Stimulated activated CD4-positive, alpha-beta T cell treated with anti-CD3 and anti-CD28 coated beads, Interleukin-2, amount 100 ng/mL, for 24 hours (primary cell): ENCODE data around the gene CADM1.

Experiments used
- DNase-seq, 2 donors: peaks; one replicate each; pipeline ENCODE4 v3.0.0-alpha.2; 2020

CADM1 gene

GRCh38 chr11:115515647-115516395, 11.6 kb upstream of the CADM1 start:
- no peak for DNase-seq

- no peak for DNase-seq
These were observed 2.9 kb upstream of the CADM1 start for GRCh38 chr11:115506954-115507675.

GRCh38 chr11:115505175-115505574, 960 bp upstream of the CADM1 start:
- DNase-seq, result no peak

- no peak for DNase-seq
These were observed 334 bp downstream of the CADM1 start for GRCh38 chr11:115503886-115504275.

GRCh38 chr11:115503083-115503885, 931 bp downstream of the CADM1 start:
- DNase-seq, result peak in 1 of 2 donors; percentile 33

- DNase-seq, result no peak
These were observed 1.6 kb downstream of the CADM1 start for GRCh38 chr11:115502636-115503082.

- DNase-seq, result peak in 1 of 2 donors; percentile 1
These were observed 2.2 kb downstream of the CADM1 start for GRCh38 chr11:115501893-115502589.

- no peak for DNase-seq
These were observed 2.7 kb downstream of the CADM1 start for GRCh38 chr11:115501502-115501892.

GRCh38 chr11:115500547-115501501, 3.4 kb downstream of the CADM1 start:
- no peak for DNase-seq

- no peak for DNase-seq
These were observed 4.3 kb downstream of the CADM1 start for GRCh38 chr11:115499891-115500290.

- DNase-seq, result no peak
These were observed 4.9 kb downstream of the CADM1 start for GRCh38 chr11:115499241-115499799.

GRCh38 chr11:115498354-115498753, 5.9 kb downstream of the CADM1 start:
- DNase-seq, result no peak

GRCh38 chr11:115497303-115497702, 6.9 kb downstream of the CADM1 start:
- no peak for DNase-seq

GRCh38 chr11:115496892-115497291, 7.3 kb downstream of the CADM1 start:
- DNase-seq, result no peak

- no peak for DNase-seq
These were observed 10.3 kb downstream of the CADM1 start for GRCh38 chr11:115493905-115494304.

GRCh38 chr11:115493488-115493887, 10.7 kb downstream of the CADM1 start:
- no peak for DNase-seq

- DNase-seq, result no peak
These were observed 14.7 kb downstream of the CADM1 start for GRCh38 chr11:115489466-115489865.

GRCh38 chr11:115488945-115489344, 15.3 kb downstream of the CADM1 start:
- DNase-seq, result no peak

- no peak for DNase-seq
These were observed 22.7 kb downstream of the CADM1 start for GRCh38 chr11:115481528-115481927.

GRCh38 chr11:115480611-115481010, 23.6 kb downstream of the CADM1 start:
- no peak for DNase-seq

- no peak for DNase-seq
These were observed 26.8 kb downstream of the CADM1 start for GRCh38 chr11:115477410-115477809.
